Measurements from ENCODE around the gene TAGLN2.

The TAGLN2 gene

DNA sequence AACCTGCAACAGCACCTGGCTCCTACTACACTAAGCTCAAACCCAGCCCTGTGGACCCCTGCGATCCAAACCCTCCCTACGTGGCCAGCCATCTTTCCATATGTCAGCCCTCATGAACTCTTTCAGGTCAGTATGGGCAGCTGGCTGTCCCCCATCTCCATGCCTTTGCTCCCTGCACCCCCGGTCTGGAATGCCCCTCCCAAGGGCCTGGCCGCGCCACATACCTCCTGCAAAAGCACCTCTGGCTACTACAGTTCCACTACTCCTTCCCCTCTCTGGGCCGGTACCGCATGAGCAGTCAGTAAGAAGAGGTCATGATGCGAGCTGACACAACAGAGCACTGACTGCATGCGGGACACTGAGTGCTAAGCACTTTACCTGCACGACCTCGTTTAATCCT, 10.0 kb upstream of the TAGLN2 start:
- no peak for DNase-seq (ENCODE audit: low read depth in 1 of 2, low spot score in 1 of 2)
- no peak overlapping the region for H3K27ac ChIP-seq (replicated peaks)
- H3K4me3 ChIP-seq (replicated peaks; ENCODE audit: insufficient read depth, low read length) = no peak overlapping the region
- TF ChIP-seq POLR2AphosphoS5 (IDR thresholded peaks at IDR 0.05; ENCODE audit: low read depth) (no peak), GABPA (IDR thresholded peaks at IDR 0.05; ENCODE audit: low read depth) (no peak), SPI1 (IDR thresholded peaks at IDR 0.05; ENCODE audit: borderline replicate concordance, low read depth) (no peak)
- TF ChIP-seq, protein P1, sequence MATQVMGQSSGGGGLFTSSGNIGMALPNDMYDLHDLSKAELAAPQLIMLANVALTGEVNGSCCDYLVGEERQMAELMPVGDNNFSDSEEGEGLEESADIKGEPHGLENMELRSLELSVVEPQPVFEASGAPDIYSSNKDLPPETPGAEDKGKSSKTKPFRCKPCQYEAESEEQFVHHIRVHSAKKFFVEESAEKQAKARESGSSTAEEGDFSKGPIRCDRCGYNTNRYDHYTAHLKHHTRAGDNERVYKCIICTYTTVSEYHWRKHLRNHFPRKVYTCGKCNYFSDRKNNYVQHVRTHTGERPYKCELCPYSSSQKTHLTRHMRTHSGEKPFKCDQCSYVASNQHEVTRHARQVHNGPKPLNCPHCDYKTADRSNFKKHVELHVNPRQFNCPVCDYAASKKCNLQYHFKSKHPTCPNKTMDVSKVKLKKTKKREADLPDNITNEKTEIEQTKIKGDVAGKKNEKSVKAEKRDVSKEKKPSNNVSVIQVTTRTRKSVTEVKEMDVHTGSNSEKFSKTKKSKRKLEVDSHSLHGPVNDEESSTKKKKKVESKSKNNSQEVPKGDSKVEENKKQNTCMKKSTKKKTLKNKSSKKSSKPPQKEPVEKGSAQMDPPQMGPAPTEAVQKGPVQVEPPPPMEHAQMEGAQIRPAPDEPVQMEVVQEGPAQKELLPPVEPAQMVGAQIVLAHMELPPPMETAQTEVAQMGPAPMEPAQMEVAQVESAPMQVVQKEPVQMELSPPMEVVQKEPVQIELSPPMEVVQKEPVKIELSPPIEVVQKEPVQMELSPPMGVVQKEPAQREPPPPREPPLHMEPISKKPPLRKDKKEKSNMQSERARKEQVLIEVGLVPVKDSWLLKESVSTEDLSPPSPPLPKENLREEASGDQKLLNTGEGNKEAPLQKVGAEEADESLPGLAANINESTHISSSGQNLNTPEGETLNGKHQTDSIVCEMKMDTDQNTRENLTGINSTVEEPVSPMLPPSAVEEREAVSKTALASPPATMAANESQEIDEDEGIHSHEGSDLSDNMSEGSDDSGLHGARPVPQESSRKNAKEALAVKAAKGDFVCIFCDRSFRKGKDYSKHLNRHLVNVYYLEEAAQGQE (IDR thresholded peaks at IDR 0.05; ENCODE audit: insufficient replicate concordance, low read depth) = no peak
- TF ChIP-seq, protein P2, sequence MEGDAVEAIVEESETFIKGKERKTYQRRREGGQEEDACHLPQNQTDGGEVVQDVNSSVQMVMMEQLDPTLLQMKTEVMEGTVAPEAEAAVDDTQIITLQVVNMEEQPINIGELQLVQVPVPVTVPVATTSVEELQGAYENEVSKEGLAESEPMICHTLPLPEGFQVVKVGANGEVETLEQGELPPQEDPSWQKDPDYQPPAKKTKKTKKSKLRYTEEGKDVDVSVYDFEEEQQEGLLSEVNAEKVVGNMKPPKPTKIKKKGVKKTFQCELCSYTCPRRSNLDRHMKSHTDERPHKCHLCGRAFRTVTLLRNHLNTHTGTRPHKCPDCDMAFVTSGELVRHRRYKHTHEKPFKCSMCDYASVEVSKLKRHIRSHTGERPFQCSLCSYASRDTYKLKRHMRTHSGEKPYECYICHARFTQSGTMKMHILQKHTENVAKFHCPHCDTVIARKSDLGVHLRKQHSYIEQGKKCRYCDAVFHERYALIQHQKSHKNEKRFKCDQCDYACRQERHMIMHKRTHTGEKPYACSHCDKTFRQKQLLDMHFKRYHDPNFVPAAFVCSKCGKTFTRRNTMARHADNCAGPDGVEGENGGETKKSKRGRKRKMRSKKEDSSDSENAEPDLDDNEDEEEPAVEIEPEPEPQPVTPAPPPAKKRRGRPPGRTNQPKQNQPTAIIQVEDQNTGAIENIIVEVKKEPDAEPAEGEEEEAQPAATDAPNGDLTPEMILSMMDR (IDR thresholded peaks at IDR 0.05; ENCODE audit: insufficient read depth, low read length) = no peak
- no peaks in the 10 kb centered on the region for H3K27me3 ChIP-seq (ENCODE audit: insufficient read depth, poor library complexity, severe bottlenecking)

DNA sequence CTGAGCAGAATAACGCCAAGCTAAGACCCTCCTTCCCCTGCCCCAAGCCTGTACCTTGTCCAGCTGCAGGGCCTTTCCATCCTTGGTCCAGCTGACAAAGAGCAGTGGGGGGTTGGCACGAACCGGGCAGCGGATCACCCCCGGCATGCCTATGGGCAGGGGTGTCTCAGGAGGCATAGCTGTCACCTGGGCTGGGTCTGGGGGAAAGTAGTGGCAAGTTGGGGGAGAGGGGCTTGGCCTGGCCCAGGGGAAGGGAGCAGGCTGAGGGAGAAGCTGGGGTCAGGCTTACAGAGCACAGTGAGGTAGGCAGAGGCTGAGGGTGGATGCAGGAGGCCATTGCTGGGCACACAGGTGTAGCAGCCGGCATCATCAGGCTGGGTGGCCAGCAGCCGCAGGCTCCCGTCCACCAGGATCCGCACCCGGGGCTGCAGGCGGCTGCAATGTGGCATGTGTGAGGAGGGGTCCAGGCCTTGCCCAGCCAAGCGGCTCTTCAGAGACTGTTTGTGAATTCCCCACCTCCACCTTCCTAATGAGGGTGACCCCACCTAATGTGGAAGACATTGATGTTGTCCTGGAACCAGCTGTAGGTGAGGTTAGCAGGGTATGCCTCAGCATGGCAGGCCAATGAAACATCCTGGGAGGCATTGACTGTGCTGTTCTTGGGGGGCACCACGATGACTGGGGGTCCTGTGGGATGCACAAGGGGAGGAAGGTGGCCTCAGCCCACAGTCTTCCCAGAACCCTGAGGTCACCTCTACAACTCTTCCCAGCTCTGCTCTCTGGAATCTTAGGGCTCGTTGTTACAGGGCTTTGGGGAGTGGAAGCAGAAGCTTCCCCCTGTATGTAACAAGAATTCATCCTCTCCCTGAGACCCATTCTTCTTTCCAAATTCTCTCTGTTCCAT, 9.1 kb upstream of the TAGLN2 start:
- no peak overlapping the region for H3K27ac ChIP-seq (replicated peaks)
- DNase-seq (ENCODE audit: low read depth in 1 of 2, low spot score in 1 of 2) = no peak
- TF ChIP-seq SPI1 (IDR thresholded peaks at IDR 0.05; ENCODE audit: borderline replicate concordance, low read depth) = no peak
- TF ChIP-seq POLR2AphosphoS5 (IDR thresholded peaks at IDR 0.05; ENCODE audit: low read depth) = no peak
- TF ChIP-seq, protein P1 (IDR thresholded peaks at IDR 0.05; ENCODE audit: insufficient replicate concordance, low read depth) = no peak
- no peak for TF ChIP-seq GABPA (IDR thresholded peaks at IDR 0.05; ENCODE audit: low read depth)
- TF ChIP-seq, protein P2 (IDR thresholded peaks at IDR 0.05; ENCODE audit: insufficient read depth, low read length) = no peak
- no peaks in the 10 kb centered on the region for H3K27me3 ChIP-seq (ENCODE audit: insufficient read depth, poor library complexity, severe bottlenecking)
- H3K4me3 ChIP-seq (replicated peaks; ENCODE audit: insufficient read depth, low read length) = no peak overlapping the region

DNA sequence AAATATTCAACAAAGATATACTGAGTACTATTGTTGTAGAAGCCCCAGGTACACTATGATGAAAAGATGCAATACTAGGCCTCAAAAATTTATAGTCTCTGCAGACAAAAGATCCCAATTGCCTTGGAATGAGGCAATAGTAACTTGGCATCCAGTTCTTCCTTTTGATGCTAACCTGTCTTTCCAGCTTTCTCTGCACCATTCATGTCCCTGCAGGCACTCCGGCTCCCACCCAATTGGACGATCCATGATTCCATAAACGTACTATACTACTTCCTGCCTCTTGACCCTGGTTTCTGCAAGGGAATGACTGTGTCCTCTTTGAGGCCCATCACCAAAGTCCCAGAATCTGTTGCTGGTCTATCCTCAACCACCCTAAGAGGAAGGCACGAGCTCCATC, 8.0 kb upstream of the TAGLN2 start:
- no peak for DNase-seq (ENCODE audit: low read depth in 1 of 2, low spot score in 1 of 2)
- Histone ChIP-seq H3K27ac (replicated peaks) (no peak overlapping the region), H3K27me3 (ENCODE audit: insufficient read depth, poor library complexity, severe bottlenecking) (no peaks in the 10 kb centered on the region), H3K4me3 (replicated peaks; ENCODE audit: insufficient read depth, low read length) (no peak overlapping the region)
- TF ChIP-seq SPI1 (IDR thresholded peaks at IDR 0.05; ENCODE audit: borderline replicate concordance, low read depth) = no peak
- no peak for TF ChIP-seq POLR2AphosphoS5 (IDR thresholded peaks at IDR 0.05; ENCODE audit: low read depth)
- TF ChIP-seq GABPA (IDR thresholded peaks at IDR 0.05; ENCODE audit: low read depth) = no peak
- TF ChIP-seq, protein P2 (IDR thresholded peaks at IDR 0.05; ENCODE audit: insufficient read depth, low read length) = no peak
- TF ChIP-seq, protein P1 (IDR thresholded peaks at IDR 0.05; ENCODE audit: insufficient replicate concordance, low read depth) = no peak
